GM19468 (cell line): ENCODE results near the gene DLG1.

ENCODE experiments used
- ATAC-seq: cut with Tn5 transposase; IDR thresholded peaks from one replicate; pipeline ENCODE4 v1.9.1; 2021; ENCODE audit warnings: mild to moderate bottlenecking, moderate library complexity, moderate number of reproducible peaks; ENCODE audit not compliant: unreplicated experiment; ENCODE audit errors: extremely low read depth

The DLG1 gene

GRCh38 chr3:197007296-197007940, 291.0 kb downstream of the DLG1 start:
- no peak for ATAC-seq

GRCh38 chr3:197006860-197007259, 291.6 kb downstream of the DLG1 start:
- no peak for ATAC-seq

- ATAC-seq, result no peak
These were observed 292.0 kb downstream of the DLG1 start for GRCh38 chr3:197006446-197006845.

- ATAC-seq, result no peak
These were observed 294.7 kb downstream of the DLG1 start for GRCh38 chr3:197003461-197004385.

- ATAC-seq, result peak; percentile 42
These were observed 295.5 kb downstream of the DLG1 start for GRCh38 chr3:197002701-197003454.

- ATAC-seq, result no peak
These were observed 296.3 kb downstream of the DLG1 start for GRCh38 chr3:197001972-197002700.

- no peak for ATAC-seq
These were observed 297.1 kb downstream of the DLG1 start for GRCh38 chr3:197001106-197001971.

- ATAC-seq, result no peak
These were observed 298.2 kb downstream of the DLG1 start for GRCh38 chr3:197000211-197000610.

- ATAC-seq, result no peak
These were observed 299.2 kb downstream of the DLG1 start for GRCh38 chr3:196998966-196999760.

- ATAC-seq, result no peak
These were observed 301.1 kb downstream of the DLG1 start for GRCh38 chr3:196997311-196997710.

- ATAC-seq, result no peak
These were observed 301.8 kb downstream of the DLG1 start for GRCh38 chr3:196996454-196997265.

- no peak for ATAC-seq
These were observed 302.6 kb downstream of the DLG1 start for GRCh38 chr3:196995646-196996355.

GRCh38 chr3:196995027-196995426, 303.4 kb downstream of the DLG1 start:
- ATAC-seq, result no peak

- no peak for ATAC-seq
These were observed 304.4 kb downstream of the DLG1 start for GRCh38 chr3:196994056-196994455.
